ENCODE data around the gene UBE3A.

UBE3A gene

DNA sequence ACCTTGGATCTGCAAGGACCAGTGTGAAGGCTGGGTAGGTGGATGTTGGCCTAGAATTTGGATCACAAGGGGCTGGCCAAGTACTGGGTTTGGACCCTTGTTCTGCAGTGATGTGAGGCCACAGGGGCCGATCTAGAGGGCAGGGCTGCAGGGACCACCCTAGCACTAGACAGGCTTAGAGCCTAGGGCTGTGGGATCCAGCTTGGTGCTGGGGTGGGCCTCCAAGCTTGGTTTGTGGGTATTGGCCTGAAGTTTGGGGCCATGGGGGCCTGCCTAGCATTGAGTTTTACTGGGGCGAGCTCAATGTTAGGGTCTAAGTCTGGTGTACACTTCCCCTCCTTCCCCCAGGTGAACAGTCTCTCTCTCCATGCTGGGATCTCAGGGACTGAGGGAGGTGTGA is 36.5 kb downstream of the UBE3A start:
- DNase-seq = no peak

DNA sequence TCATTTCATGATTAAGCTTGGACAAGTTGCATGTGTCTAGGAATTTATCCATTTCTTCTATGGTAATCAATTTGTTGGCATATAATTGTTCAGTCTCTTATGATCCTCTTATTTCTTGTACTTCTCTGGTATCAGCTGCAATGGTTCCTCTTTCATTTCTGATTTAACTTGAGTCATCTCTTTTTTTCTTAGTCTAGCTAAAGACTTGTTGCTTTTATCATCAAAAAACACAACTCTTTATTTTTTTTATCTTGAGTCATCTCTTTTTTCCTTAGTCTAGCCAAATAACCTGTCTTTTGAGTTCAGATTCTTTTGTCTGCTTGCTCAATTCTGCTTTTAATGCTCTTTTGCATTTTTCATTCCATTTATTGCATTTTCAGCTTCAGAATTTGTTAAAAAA is 37.3 kb downstream of the UBE3A start:
- no peak for DNase-seq

DNA sequence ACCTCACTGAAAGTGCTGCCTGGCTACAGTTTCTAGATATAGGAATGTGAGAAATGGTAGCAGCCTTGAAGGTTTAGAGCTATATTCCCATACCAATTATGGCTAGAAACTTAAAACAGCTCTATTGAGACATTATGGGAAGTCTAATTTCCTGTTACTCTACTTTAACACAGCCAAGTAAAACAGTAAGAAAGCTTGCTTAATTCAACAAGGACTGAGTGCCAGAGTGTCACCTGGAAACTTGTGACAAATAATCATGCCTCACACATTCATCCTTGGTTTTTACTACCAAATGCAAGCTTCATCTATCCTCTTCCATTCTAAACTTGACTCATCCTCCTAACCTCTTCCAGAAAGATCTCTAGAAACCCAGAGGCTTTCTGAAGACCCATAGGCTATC is 41.7 kb downstream of the UBE3A start:
- no peak for DNase-seq

DNA sequence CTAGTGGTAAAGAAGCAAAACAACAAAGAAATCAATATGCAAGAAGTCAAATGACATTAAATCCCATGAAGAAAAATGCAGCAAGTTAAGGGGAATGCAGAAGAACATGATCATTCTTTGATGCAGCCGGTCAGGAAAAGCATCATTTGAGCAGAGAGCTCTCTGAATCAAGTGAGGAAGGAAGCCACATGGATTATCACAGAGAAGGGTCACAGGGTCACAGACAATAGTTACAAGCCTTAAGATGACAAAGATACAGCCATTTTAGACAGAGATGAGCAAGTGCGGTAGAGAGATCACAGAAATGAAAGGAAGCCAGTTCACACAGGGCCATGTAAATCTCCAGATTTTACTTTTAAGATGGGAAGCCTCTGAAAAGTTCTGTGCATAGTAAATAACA is 43.9 kb downstream of the UBE3A start:
- DNase-seq = no peak

DNA sequence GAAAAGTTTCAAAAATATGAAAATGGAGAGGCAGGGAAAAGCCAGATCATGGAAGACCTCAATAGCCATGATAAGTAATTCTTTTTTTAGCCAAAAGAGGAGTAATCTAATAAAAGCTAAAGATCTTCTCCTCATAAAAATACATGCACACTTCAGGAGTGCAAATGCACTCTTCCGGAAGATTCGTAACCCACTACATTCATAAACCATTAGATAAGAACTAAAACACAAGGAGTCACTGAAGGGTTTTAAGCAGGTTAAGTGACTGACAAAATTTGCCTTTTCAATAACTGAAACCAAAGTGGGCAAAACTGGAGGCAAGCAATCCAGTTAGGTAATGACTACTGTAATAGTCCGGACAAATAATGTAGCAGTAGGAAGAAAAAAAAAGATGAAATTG is 46.0 kb downstream of the UBE3A start:
- DNase-seq = no peak

DNA sequence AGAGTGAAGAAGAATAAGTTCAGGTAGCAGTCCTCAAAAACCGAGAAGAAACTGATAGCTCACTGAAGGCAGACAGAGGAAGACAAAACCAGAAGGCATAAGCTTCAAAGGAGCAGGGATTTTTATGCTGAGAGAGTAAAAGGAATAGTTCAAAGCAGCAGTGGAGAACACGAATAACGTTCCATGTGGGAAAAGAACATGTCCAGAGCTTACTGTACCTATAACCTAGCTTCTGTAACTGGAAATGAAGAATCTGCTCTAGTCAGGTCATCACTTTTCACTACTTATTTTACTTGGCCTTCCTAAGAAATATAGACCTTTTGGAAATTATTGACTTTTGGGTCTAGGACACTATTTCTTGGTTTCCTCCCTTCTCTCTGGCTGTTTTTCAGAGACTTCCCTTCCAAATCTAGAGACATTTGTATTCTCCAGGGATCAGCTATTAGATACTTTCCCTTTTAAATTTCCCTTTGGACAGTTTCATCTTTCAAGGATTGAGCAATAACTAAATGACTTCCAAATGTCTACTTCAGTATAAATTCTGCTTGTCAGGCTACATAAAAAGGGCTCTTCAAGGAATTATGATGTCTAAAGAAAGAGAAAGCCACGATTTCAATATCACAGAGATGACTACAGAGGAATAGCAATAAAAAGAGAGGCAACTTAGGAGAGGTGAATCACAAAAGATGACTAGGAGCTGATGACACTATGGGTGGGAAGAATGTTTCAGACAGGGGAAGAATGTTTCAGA is 46.7 kb downstream of the UBE3A start:
- no peak for DNase-seq

DNA sequence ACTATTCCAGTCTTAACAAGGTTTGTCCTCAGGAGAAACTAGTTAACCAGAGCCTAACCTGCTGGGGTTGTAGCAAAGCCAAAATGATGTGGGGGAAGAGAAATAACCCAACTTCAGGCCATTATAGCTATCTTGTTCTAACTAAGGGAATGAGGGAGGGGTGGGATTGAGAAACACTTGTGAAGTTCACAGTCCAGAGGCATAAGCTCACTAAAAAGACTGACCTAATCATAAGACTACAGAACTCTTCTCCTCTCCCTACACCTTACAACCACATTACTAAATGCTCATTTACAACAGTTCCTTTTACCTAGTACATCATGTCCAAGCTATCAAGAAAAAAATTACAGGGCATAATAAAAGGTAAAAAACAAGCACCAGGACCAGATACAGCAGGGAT is 52.8 kb downstream of the UBE3A start:
- no peak for DNase-seq

DNA sequence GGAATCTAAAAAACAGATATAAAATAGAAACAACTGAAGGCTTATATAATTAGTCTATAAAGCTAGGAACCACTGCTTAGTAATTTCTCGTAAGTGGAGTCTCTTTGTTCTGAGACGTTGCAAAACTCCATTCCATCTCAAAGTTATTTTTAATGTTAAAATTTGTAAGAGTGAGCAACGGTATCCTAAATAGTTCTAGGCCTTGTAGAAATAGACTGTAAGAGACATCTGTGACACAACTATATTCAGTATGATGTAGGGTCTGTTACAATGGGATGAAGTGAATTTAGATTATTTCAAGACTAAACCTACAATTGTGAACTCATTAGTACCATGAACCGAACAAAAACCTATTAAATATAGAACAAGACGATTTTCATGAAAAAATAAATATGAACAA is 57.2 kb downstream of the UBE3A start:
- no peak for DNase-seq

DNA sequence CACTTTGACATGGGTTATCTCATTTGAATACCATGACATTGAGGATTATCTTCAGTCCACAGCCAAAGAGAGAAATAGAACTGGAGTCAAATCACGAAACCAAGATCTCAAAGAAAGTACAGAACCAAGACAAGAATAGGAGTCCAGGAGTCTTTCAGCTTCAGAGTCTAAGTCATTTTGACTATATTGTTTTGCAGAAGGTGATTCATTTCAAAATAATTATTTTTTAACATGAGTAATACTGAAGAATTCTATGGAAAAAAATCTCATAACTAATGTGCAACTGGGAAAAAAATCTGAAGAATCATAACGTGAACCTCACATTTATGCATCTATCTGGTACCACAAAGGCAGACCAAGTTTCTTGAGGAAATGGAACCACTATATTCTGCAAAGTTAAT is 60.3 kb downstream of the UBE3A start:
- no peak for DNase-seq

DNA sequence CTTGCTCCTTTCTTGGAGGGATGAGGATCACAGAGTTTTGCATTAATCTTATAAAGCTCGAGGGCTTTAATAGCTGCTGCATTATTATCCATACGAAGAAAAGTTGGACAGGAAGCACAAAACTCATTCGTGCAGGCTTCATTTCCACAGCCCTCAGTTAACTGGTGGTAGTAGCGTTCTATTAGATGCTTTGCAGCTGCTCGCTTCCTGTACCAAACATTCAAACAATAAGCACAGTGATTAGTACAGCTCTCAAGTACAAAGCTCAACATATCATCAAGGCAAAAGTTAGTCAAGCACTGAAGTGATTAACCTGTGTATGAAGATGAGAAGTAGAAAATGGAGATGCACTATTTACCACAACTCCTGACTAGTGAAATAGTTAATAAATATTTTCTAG is 63.3 kb downstream of the UBE3A start:
- no peak for DNase-seq

DNA sequence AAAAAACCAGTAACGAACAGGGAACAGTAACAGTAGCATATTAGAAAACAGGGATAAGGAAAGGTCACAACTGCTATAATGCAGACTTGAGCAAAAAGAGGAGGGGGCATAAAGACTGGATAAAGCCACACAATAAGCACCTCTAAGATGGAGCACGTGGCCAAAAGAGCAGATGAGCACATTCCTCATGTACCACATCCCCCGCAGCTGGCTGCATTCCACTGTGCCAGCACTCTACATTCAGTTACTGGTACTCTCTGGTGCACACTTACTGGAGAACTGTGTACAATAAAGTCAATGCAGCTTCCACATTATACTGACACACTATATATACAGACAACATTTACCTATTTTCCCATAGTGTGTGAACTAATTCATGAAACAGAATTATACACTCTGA is 64.7 kb downstream of the UBE3A start:
- DNase-seq = no peak

DNA sequence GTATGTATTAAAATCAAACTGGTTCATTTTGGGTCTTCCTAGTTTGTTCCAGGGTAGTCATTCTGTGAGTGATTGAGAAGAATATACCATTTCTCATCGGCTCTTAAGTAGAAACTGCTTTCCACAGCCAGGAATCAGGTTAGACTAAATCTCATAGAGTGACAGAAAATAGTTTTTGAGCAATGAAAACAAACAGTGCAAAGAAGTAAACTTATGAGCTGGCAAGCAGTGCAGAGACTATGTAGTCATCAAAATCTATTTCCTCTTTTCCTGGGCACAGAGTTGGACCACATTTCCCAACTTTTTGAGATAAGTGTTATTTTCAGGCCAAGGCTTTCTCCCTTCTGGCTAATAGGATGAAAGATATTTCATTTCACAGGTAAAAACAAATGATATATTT is 66.5 kb downstream of the UBE3A start:
- DNase-seq = no peak

DNA sequence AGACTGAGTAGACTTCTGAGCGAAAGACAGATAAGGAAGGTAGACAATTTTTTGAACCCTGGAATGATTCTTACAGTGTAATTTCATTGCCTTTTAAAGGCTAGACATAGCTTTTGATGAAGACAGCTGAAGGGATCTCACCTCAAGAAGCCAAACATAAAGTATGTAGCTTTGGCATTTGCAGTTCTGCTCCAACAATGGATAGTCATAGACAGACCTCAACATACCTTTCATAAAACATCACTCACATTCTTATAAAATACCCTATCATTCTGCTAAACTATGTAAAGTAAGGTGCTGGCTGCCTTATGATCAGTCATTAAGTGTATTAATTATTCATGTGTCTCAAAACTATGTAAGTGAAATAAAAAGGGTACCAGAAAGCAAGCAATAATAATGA is 70.0 kb downstream of the UBE3A start:
- DNase-seq = no peak

DNA sequence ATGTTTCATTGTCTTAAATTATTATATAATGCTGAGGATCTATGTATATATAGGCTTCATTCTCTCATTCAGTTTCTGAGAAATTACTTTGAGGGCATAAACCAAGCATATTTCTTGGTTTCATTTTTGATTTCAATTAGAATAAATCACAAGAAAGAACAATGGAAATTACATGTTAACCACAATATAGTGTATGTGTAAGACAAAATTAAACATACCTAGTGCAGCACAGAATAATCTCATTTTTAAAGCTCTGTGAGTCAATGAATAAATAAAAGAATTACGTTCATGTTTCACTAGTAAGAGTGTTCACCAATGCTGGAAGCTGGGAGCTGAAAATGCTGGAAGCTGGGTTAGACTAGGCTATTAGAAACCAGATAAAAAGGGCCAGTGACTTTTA is 72.8 kb downstream of the UBE3A start:
- no peak for DNase-seq

DNA sequence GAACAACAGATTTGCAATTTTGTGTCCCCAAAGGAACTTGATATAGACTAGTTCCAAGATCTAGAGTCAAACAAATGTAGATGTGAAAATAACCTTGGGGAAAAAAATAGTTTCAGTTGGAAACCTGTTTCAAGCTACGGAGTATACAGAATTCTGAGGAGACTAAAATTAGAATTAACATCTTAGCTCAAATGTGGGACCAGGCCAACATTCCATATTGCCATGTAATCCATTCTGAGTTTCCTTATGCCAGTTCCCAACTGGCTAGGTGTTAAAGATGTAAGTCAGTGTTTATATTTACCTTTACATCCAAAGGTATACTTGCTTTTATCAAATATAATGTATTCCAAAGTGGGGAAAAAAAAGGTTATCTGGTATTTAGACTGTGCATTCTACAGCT is 76.3 kb downstream of the UBE3A start:
- DNase-seq = no peak

DNA sequence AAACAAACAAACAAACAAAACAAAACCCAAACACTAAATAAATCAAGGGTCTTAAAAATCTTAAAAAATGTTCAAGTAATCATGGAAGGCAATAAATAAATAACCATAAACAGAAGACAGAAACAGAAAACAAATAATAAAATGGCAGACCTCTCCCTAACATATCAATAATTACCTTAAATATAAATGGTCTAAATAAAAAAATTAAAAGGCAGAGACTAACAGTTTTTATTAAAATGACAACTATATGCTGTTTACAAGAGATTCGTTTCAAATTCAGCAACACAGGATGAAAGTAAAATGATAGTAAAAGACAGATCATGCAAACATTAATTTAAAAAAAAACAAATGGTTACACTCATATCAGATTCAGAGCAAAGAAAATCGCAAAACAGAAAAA is 91.1 kb downstream of the UBE3A start:
- no peak for DNase-seq

DNA sequence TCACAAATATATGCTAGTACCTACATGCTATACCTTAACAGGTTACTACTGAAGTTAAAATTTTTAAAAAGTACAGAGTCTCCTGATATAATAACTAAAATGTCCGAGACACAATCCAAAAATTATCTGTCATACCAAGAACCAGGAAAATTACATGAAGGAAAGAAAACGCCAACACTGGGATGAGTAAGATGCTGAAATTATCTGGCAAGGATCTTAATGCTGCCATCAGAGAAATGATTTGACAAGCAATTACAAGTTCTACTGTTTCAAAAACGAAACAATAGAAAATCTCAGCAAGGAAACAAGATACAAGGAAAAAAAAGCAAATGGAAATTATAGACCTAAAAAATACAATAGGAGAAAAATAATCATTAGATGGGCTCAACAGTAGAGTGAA is 92.5 kb downstream of the UBE3A start:
- DNase-seq = no peak

DNA sequence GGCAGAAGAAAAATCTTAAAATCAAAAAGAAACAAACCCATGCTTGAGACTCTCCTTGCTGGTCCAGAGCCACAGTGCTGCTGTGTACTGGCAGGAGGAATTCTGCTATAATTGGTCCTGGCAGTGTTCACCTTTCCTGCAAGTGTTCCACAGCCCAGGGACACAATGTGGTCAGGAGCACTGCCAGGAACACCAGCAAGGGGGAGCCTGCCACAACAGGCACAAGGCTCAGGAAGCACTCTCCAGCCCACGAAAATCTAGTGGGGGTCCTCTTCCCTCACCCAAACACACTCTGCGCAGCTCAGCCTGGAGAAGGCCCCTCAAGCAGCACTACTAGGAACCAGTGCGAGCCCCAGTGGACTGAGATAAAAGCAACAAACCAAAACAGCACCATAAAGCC is 92.9 kb downstream of the UBE3A start:
- no peak for DNase-seq

DNA sequence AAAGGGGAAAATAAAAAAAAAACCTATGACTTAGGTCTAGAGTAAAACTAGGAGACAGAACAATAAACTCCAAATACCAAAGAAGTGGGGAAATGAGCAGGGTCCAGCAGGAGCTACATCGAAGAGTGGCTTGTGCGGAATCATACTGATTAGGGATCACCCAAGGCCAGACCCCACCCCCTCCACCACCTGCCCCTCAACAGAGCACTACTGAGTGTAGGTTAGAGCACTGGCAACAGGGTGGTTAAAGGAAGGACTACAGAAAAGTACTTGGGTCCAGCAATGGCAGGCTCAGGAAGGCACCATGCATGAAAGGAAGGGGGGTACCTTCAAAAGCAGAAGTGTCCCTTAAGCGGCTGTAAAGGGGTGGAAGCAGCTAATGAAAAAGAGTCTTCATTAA is 96.2 kb downstream of the UBE3A start:
- no peak for DNase-seq

DNA sequence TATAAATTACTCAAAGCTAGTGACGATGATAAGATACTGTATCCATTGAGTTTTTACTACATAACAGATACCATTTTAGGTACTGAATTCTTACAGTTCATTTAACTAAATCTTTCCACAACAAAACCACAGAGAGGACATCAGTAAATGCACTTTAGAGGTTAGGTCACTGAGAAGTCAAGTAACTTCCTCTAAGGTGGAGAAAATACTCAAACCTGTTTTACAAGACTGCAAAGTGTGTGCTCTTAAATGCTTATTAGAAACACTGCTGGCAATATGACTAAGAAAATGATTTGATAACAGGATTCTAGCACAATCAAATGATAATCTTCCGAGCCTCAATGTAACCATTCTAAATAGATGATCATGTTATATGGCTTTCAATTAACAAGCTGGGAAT is 99.4 kb downstream of the UBE3A start:
- DNase-seq = no peak

DNA sequence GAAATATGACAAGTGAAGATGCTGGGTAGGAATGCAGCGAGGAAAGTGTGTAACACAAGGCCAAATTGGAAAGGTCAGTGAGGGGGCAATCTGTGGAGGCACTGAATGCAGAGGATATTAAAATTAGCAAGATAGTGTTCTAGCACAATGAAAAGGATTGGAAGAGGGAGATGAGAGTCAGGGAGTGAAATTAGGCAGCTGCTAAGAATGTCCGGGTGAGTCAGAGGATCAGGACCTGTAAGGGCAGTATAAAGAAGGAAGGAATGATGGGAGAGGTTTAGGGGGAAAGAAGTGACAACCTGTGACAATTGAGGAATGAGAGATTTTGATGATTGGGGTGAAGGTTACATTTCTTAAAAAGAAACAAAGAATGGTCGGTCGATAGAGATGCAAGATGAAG is 103.5 kb downstream of the UBE3A start:
- DNase-seq = no peak

DNA sequence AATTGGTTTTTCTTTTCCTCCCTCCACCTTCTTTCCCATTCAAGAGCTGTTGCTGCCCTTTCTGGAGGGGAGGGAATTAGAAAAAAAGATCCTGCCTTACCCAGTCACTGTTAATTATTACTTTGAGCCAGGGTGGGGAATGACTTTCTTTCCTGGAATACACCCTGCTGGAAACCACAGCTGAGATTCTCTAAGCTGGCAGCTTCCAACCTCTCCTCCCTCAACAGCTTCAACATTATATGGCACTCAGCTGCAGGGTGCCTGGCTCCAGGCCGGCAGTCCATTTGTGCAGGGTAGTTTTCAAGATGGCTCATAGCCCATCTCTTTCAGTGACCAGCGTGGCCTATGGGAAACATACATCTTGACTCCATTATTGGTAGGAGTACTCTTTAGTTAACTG is 105.8 kb downstream of the UBE3A start:
- no peak for DNase-seq

DNA sequence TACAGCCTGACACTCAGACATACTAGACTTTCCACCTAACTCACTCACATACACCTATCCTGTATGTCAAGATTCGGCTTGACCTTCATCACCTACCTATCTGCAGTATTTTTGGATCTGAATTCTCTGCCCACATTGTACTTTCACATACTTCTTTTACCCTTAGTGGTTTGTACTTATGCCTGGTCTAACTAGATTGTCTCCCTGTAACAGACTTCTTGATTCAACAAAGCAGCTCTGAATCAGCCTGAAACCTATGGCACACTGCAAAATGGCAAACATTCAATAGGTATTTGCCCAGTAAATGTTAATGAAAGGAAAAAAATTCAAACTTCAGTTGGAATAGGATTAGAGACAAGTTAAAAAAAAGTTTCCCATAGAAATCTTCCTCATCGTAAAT is 106.5 kb downstream of the UBE3A start:
- no peak for DNase-seq

DNA sequence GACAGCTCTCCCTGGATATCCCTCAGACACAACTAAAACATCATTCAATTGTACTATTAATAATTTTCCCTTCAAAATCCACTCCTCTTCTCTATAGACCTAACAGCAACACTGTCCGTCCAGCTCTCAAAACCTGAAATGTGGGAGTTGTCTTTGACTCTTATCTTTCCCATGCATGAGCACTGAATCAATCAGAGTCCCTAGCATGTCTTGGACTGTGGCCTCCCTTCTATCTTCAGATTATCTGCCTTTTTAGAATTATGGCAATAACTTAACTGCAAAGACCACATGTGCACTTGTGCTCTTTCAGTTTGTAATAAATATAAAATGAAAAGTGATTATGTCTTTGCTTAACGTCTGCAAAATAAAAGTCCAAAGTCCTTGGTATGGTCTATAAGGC is 107.0 kb downstream of the UBE3A start:
- DNase-seq = no peak

DNA sequence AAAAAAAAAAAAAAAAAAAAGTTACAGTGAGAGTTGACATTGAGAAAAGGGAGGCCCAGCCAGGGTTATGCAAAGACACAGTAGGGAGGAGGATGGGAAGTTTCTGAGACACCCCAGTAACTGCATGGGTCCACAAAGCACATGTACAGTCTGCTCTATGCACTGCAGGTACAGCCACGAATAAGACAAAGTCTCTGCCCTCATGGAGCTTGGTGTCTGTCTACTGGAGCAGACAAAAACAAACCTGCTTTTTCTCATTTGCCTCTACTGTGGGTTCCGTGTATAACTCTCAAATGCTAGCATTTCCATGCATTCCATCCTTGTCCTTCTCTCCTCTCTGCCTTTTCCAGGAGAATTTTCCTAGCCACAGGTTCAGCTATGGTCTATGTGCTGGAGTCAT is 107.4 kb downstream of the UBE3A start:
- no peak for DNase-seq

DNA sequence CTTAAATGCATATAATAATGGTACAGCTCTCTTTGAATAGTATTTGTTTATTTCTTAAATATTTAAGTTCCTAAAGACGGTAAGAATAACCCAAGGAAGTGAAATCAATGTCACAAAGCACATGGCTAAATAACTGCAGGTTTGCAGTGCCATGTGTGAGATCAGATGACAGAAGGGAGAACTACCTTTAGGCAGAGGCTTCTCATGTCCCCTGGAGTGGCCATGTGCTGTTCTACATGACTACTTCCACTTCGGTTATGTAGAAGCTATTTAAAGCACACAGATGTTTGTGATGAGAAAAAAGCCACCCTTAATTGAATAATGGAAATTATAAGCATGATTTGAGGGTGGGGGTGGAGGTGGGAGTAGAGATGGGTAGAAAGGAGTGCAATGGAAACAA is 109.1 kb downstream of the UBE3A start:
- no peak for DNase-seq
